HG03135 (cell line): Measurements from ENCODE around the gene ZFAND2B.
A peak's percentile ranks its signal among the peaks of the same experiment; 100 is the strongest.
"Not testable (repeated sequence)": the region's sequence is repeated elsewhere in the genome, so short reads cannot be mapped to it uniquely, and the experiment has no call there.

Source experiments
- ATAC-seq: cut with Tn5 transposase; IDR thresholded peaks from one replicate; pipeline ENCODE4 v1.9.1; 2021; ENCODE audit warnings: mild to moderate bottlenecking, moderate library complexity; ENCODE audit not compliant: unreplicated experiment

The ZFAND2B gene

GRCh38 chr2:219175928-219176817 lies 30.4 kb upstream of the ZFAND2B start:
- ATAC-seq: peak; percentile 17

DNA sequence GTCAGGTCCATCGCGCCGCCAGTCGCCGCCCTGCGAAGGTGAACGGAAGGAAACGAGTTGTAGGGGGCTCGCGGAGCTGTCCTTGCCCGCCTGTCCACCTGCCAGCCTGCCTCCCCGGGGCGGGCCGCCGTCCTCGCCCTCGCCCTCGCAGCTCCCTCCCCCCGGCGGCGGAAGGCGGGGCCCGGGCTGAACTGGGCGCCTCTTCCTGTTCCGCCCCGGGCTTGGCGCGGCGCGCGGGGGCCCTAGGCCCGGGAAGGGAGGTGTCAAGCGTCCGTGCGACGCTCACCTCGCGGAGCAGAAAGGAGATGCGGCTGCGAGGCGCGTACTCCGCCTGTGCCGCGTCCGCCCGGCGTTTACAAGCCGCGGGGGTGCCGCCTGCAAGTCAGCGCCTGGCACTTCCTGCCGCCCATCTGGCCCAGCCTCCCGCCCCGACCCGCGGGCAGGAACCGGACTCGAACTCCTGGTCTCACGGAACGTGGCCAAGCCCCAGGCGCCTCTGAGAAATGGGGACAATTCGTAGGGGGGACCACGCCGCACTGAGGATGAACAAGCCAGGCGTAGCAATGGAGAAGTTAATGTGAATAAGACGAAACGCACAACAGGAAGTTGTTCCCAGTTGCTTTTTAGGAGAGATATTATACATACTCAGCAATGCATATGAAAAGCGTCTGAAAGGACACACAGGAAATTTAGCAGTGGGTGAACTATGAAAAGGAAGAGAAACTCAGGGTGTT lies 29.6 kb upstream of the ZFAND2B start, which contains the start of gene CNPPD1:
CNPPD1 (minus strand) TSS at position 108 of the 734 bp plus-strand sequence; CDS start at position 11, 97 bp downstream.
- peak; percentile 62 for ATAC-seq

DNA sequence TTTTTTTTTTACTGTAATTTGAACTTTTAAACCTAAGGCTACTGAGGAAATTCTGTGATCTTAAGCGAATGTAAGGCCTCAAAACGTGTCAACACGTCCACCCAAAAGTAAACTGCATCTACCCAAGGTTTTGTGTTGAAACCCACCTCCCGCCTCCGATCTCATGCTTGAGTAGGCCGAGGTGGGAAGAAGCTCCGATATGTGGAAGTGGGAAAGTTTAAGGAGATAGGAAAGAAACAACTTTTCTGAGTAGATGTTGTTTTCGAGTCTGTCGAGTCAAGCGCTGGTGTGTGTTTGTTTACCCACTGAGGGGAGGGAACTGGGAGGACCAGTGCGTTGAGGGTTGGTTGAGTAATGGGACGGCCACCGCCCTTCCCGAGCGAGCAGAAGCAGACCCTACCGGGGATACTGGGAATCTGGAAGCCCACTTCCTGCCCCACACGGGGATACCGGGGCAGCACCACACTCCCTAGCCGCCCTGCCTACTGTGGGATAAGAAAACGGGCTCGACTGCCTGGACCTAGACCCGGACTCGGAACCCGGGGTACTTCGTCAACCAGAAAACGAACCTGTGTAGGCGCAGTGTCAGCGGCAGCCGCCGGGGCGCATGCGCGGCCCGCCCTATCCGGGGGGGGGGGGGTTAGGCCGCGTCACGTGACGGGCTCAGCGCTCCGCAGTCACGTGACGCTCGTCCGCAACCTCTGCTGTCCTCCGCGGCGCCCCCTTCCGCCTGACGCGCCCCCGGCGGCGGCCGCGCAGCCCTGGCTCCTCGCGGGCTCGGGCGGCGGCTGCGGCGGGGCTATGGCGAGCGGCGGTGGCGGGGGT lies 28.8 kb upstream of the ZFAND2B start, which contains the start of gene RETREG2:
RETREG2 (plus strand) TSS at position 724 of the 825 bp plus-strand sequence; CDS start at position 802, 78 bp downstream.
- ATAC-seq: peak; percentile 47

GRCh38 chr2:219178377-219179175 lies 28.0 kb upstream of the ZFAND2B start:
- ATAC-seq: peak; percentile 5

GRCh38 chr2:219179601-219180465 lies 26.7 kb upstream of the ZFAND2B start:
- no peak for ATAC-seq

DNA sequence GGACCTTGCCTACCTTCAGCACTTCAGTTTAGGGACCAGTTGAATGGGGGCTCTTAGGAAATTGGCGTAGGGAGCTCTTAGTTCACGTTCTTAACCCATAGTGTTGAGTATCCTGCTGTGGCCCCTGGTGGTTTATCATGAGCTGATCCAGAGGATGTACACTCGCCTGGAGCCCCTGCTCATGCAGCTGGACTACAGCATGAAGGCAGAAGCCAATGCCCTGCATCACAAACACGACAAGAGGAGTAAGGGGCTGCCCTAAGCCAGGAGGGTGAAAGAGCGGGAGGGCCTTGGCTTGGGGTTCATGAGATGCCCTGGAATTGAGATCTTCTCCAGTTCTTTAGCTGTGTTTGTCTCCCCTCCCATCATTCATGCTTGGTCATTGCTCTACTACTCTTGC lies 25.6 kb upstream of the ZFAND2B start:
- ATAC-seq: no peak

DNA sequence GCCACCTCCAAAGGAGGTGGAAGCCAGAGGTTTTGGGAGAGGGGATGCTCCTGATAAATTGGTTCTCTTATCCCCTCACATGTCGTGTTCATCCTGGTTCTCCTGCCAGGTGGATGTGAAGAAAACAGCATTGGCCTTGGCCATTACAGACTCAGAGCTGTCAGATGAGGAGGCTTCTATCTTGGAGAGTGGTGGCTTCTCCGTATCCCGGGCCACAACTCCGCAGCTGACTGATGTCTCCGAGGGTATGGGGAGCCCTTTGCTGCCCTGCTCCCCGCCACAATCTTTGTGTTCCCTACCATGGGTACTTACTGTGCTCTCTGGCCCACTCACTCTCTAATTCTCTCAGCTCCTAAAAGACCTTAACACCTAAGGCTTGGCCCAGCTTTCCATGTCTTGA lies 25.1 kb upstream of the ZFAND2B start:
- ATAC-seq: no peak

GRCh38 chr2:219182331-219183150 lies 24.0 kb upstream of the ZFAND2B start:
- no peak for ATAC-seq

GRCh38 chr2:219183151-219183772 lies 23.3 kb upstream of the ZFAND2B start:
- no peak for ATAC-seq

DNA sequence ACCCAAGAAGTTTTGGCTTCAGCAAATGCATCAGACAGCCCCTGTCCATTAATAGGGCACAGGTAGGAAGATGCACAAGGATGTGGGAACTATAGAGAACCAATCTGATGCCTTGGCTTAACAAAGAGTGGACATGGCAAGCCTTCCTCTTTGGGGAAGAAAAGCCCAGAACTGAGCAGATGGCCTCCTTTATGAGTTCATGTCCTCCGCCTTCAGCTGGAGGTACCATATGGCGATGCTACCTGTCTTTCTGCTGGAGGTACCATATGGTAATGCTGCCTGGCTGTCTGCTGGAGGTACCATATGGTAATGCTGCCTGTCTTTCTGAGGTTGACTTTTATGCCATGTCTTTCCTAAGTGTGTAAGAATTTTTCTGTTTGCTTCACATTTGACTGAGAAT lies 22.5 kb upstream of the ZFAND2B start:
- ATAC-seq: no peak

GRCh38 chr2:219186754-219187456 lies 19.7 kb upstream of the ZFAND2B start:
- ATAC-seq: no peak

GRCh38 chr2:219197388-219197787 lies 9.2 kb upstream of the ZFAND2B start:
- ATAC-seq: no peak

DNA sequence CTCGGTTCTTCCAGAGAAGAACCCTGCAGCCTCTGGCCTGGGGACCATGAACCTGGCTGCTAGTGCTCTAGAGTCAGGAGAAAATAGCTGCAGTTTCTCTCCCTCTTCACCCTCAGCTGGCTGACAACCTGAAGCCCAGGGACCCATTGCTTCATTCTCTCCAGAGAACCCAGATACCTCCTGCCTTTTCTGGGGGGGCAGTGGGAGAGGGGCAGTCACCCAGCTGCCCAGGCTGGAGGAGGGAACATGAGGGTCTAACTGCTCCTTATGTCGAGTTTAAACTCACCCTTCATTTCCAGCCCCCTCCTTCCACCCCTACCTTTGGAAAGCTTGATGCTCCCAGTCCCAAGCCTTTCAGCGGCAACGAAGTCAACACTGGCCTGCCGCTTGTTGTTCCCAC lies 7.6 kb upstream of the ZFAND2B start:
- ATAC-seq: no peak

- ATAC-seq: no peak
Observed at GRCh38 chr2:219199470-219200211, 6.9 kb upstream of the ZFAND2B start.

DNA sequence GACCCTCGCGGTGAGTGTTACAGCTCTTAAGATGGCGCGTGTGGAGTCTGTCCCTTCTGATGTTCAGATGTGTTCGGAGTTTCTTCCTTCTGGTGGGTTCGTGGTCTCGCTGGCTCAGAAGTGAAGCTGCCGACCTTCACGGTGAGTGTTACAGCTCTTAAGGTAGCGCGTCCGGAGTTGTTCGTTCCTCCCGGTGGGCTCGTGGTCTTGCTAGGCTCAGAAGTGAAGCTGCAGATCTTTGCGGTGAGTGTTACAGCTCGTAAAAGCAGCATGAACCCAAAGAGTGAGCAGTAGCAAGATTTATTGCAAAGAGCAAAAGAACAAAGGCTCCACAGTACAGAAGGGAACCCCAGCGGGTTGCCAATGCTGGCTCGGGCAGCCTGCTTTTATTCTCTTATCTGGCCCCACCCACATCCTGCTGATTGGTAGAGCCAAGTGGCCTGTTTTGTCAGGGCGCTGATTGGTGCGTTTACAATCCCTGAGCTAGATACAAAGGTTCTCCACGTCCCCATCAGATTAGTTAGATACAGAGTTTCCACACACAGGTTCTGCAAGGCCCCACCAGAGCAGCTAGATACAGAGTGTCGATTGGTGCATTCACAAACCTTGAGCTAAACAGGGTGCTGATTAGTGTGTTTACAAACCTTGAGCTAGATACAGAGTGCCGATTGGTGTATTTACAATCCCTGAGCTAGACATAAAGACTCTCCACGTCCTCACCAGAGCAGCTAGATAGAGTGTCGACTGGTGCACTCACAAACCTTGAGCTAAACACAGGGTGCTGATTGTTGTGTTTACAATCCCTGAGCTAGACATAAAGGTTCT lies 5.9 kb upstream of the ZFAND2B start:
- not testable (repeated sequence) for ATAC-seq

GRCh38 chr2:219201331-219201730 lies 5.3 kb upstream of the ZFAND2B start:
- not testable (repeated sequence) for ATAC-seq
